Activated T-cell treated with anti-CD3 and anti-CD28 coated beads for 48 hours (primary cell): ENCODE measurements around the gene HSD11B2.

Experiments used
- DNase-seq: peaks from one replicate; pipeline ENCODE4 v3.0.0-alpha.2; 2020; ENCODE audit warnings: low read depth

The HSD11B2 gene

GRCh38 chr16:67396159-67397035 lies 34.5 kb upstream of the HSD11B2 start:
- no peak for DNase-seq

GRCh38 chr16:67397036-67397801 lies 33.7 kb upstream of the HSD11B2 start:
- no peak for DNase-seq

- no peak for DNase-seq
Measured at GRCh38 chr16:67397812-67398545, 32.9 kb upstream of the HSD11B2 start.

- no peak for DNase-seq
Measured at GRCh38 chr16:67398546-67399217, 32.2 kb upstream of the HSD11B2 start.

DNA sequence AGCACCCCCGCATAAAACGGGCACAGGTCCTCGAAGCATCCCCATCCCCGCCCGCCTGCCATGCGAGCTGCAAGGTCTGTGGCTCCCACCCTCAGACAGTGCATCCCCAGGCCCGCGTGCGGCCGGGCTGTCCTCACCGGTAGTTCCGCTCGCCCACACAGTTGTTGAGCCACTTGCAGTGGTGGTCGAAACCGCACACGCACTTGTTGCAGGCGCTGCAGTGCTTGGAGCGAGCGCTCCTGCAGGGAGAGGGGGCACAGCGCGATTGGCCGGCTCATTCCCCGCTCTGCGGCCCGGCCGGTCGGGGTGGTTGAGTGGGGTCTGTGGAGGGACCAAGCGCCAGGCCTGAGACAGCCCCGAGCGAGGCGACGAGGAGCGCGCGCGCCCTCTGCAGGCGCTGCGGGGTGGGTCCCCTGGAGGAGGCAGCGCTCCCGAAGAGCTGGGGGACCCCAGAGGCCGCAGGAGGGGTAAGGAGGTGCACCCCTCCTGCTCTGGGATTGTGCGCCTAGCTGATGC lies 31.6 kb upstream of the HSD11B2 start:
- DNase-seq, result peak; percentile 66

DNA sequence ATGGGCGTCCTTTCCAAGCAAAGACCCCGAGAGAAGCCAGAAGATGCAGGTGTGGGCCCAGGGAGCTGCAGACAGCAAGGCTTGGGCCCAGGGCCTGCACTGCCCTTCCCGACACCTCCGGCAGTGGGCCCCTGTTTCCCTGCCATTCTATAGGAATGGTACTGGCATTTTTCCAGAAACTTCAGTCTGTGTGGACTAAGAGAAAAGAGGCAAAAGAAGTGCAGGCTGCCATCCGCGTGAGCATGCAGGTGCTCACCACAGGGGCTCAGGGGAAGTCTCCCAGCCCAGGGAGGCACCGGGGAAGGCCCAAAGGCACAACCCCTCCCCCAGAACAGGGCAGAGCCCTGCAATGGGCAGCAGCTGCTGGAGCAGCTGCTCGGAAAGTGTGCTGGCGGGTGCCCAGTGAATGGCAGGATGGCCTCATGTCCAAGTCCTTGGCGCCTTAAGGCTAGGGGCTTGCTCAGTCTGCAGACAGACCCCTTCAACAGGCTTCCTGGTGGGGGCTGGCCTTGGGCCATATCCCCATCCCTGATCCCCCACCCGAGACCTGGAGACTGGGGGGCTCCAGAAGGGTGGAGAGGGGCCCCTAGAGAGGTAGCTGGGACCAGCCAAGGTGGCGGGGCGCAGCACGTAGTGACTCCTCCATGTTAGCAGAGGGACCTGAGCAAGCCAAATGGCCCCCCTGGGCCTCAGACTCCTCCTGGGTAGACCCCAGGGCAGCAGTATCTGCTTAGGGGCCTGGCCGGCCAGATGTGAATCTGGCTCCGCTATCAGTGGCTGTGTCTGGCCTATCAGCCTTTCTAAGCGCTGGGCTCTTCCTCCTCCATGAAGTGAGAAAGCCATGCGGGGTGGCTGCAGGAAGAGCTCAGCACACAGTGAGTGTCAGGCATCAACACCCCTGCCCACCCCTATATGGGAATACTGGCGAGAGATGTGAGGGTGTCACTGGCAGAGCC lies 30.9 kb upstream of the HSD11B2 start:
- no peak for DNase-seq

- no peak for DNase-seq
Measured at GRCh38 chr16:67400901-67401300, 30.0 kb upstream of the HSD11B2 start.

- DNase-seq, result no peak
Measured at GRCh38 chr16:67403976-67404555, 26.9 kb upstream of the HSD11B2 start.

GRCh38 chr16:67404740-67405226 lies 26.1 kb upstream of the HSD11B2 start:
- no peak for DNase-seq

- no peak for DNase-seq
Measured at GRCh38 chr16:67405336-67405735, 25.6 kb upstream of the HSD11B2 start.

DNA sequence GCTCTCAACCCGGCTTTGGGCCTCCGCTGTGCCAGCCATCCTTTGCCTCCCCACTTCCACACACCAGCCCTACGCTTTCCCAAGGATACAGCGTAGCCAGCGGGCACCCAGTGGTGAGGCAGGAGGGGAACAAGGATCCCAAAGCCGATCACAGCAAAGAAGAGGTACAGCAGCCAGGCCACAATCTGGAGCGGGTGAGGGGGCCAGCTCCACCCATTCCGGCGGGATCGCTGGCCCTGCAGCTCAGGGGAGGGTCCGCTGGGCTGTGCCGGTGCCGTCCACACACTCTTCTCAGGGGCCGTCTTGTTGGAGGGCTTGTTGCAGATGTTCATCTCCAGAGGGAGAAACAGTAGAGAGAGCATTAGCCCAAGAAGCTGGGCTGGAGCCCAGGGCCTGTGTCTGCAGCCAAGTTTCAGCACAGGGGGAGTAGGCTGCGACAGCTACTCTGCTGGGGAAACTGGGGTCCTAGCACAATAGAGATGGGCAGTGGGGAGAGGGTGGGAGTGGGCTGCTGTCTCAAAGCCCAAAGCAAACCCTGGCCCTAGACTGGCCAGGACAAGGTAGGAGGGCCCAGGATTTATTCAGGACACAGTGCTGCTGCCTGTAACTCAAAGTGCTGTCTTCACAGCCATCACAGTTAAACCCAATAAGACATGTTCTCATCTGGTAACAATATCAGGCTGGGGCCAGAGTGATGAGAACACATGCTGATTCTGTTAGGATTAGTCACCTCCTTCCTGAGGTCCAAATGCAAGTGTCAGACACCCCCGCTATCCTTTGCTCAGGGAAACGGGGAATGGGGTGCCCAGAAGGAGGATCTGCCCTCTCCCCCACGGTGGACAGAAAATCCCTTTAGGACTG lies 24.6 kb upstream of the HSD11B2 start:
- no peak for DNase-seq

DNA sequence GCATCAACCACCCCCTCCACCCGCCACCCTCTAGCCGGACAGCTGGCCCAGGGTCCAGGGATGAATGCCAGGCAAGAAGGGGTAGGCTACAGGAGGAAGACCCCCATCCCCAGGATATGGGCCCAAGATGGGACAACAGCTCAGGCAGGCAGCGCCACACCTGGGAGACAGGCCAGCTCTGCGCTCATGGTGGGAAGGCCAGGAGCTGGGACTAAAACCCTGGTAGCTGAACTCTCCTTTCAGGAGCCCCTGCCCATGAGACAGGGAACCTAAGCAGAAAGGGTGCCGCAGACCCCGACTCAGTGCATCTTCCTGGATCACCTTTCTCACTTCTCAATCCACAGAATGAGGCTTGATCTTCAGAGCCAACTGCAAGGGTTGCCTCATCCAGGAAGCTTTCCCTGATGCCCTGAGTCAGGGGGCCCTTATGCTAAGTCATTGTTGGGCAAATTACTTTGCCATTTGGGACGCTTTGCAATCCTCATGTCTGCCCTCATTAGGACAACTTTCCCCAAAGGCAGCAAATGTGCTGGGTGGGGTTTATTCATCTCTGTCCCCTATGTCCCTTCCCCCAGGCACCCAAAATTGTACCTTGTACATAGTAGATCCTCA lies 23.6 kb upstream of the HSD11B2 start:
- DNase-seq, result no peak

DNA sequence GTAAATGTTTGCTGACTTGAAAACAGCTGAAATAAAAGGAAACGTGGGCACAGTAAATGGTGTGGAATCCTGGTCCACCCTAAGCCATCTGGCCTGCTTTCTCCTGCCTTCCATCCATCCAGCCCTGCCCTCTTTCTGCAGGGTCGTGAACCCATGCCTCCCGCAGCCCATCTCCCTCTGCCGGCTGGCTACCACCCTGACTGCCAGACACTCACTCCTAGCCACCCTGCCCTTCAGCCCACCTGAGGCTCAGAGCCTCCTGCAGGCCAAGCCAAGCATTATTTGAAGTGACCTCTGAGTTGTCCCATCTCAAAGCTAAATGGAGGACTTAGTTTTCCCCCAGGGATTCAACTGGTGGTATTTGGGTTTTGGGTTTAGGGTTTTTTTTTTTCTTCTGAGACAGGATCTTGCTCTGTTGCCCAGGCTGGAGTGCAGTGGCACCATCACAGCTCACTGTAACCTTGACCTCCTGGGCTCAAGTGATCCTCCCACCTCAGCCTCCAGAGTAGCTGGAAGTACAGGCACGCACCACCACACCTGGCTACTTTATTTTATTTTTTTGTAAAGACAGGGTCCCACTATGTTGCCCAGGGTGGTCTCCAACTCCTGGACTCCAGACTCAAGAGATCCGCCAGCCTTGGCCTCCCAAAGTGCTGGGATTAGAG lies 23.0 kb upstream of the HSD11B2 start:
- no peak for DNase-seq

DNA sequence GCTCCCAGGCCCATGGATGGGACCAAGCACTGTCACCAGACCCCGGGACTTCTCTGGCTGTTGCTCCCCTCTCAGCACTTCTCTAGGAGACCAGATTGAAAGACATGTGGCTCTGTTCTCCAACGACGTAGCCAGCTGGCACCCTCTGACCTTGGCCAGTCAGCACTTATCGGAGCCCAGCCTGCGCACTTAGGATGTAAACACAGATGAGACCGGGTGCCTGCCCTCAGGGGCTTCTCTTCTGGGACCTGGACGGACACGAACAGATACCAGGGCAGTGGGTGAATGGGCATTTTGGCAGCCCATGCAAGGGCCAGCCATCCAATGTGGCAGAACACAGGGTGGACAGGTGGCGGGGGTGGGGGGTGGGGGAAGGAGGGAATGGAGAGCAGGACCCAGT lies 21.3 kb upstream of the HSD11B2 start:
- DNase-seq, result no peak

DNA sequence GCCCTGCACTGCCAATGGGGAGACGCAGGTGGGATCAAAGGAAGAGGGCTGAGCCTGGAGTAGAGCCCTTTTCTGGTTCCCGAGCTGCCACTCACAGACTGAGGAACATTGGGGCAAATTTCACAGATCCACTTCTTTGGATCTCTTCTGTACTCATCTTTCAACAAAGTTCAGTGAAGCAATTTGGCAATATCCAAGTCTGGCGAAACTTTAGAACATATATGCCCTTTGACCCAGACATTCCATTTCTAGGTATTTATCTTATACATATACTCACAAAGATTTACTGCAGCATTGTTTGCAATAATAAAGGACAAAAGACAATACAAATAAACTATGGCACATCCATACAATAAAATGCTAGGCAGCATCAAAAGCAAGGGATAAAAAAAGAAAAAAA lies 19.6 kb upstream of the HSD11B2 start:
- no peak for DNase-seq

- DNase-seq, result no peak
Measured at GRCh38 chr16:67412294-67412693, 18.6 kb upstream of the HSD11B2 start.

DNA sequence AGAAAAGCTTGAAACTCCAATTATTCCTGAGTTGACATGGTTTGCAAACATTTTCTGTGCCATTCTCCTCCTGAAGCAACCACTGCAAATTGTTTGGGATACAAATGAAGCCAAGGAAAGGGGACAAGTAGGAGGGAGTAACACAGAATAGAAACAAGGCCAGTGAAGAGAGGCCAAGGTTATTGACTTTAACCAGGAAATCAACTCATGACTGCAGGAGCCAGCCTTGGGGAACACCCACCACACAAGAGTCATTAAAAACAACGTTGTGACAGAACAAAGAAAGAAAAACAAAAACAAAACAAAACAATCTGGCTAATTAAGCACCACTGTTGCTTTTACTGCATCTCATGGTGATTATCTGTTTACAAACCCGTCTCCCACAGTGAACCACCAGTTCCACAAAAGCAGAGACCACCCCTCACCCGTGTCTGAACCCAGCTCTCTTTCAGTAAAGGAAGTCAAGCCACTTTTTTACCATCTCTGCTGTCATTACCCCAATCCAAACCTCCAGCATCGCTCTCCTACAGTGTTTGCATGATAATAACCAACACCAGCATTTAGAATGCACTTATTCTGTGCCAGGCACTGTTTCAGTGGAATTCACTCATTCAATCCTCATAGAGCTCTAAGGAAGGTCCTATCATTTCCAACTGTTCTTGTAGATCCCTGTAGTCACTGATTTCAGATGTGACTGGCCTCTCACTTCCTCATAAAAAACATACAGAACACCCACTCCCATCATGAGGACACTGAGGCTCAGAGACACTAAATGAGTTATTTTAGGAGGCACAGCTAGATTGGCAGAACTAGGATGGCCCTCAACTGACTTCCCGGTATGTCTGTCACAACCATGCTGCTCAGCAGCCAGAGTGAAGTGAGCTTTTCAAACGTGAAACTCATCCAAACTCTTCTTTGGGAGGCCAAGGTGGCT lies 16.7 kb upstream of the HSD11B2 start:
- no peak for DNase-seq
